Activated T-helper 1 cell treated with anti-CD3 and anti-CD28 coated beads, Interleukin-12 subunit alpha, Interleukin-12 subunit beta, Interleukin-2, Interleukin-4 antibody, amounts not matched to agents 30 ng/mL and 10 ng/mL and 1 ng/mL, durations not matched to agents 14 hours and 24 hours and 36 hours (primary cell): ENCODE measurements around the gene FCRL6. TPM values are rescaled to one million over a fixed set of nuclear protein-coding genes. Genes with fewer than 3 reads are reported as not detected.

Source experiments
- DNase-seq: peaks from one replicate; pipeline ENCODE4 v3.0.0; 2021; ENCODE audit warnings: low spot score
- H3K27ac Mint-ChIP-seq: one replicate; pipeline ENCODE4 v1.8.0; 2021; ENCODE audit warnings: mild to moderate bottlenecking, mixed read lengths
- H3K27me3 Mint-ChIP-seq: one replicate; pipeline ENCODE4 v1.8.0; 2022; ENCODE audit warnings: mild to moderate bottlenecking, moderate library complexity, mixed read lengths; ENCODE audit not compliant: insufficient read depth
- H3K36me3 Mint-ChIP-seq: one replicate; pipeline ENCODE4 v1.8.0; 2021; ENCODE audit warnings: low read depth, mixed read lengths
- H3K4me1 Mint-ChIP-seq: one replicate; pipeline ENCODE4 v1.8.0; 2021; ENCODE audit warnings: low read depth, mixed read lengths
- H3K4me3 Mint-ChIP-seq: one replicate; pipeline ENCODE4 v1.8.0; 2021; ENCODE audit warnings: mild to moderate bottlenecking, moderate library complexity, mixed read lengths
- H3K9me3 Mint-ChIP-seq: one replicate; pipeline ENCODE4 v1.8.0; 2021; ENCODE audit warnings: mixed read lengths
- intact Hi-C: fragments of 100-400 bp; cut with micrococcal nuclease; formaldehyde crosslinking; loops from one replicate; pipeline ENCODE4 v1.15.1; 2024
- total RNA-seq: library from RNA; stranded (reverse); gene quantifications from 2 replicates; pipeline ENCODE4 v1.2.3, GENCODE V29; 2022

FCRL6 gene
- total RNA-seq, 1 donor from 2014 or later: not detected

DNA sequence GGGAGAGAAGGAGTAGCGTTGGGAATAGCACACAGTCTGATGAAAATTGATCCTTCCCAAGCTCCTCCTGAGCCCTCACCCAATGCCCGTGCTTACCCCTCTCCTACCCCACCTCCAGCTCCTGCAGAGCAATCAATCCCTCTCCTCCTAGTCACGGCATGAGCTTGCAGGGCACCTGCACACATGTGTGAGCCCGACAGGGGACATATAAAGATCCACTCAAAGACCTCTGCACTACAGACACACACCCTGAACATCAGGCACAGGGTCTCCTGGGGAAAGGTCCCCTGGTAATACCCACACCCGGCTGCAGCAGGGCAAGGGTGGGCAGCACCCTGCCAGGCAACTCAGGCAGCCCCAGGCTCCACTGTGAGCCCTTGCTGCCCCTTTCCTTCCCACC is 59.9 kb downstream of the FCRL6 start:
- Mint-ChIP-seq H3K36me3 (no peaks in the 10 kb centered on the region), H3K27ac (no peak overlapping the region), H3K27me3 (peaks cover 17% of the 10 kb centered on the region), H3K4me3 (no peak overlapping the region), H3K9me3 (no peaks in the 10 kb centered on the region), H3K4me1 (peaks cover 10% of the 10 kb centered on the region)
- no peak for DNase-seq
- intact Hi-C loops: no loop called here

- intact Hi-C loops: no loop called here
- H3K4me3 Mint-ChIP-seq: no peak within 1 kb of the TSS
- H3K27me3 Mint-ChIP-seq: peaks cover 18% of the 10 kb centered on the region
- DNase-seq: no peak
- H3K4me1 Mint-ChIP-seq: peaks cover 12% of the 10 kb centered on the region
- H3K27ac Mint-ChIP-seq: no peak within 1 kb of the TSS
- H3K36me3 Mint-ChIP-seq: no peaks in the 10 kb centered on the region
- no peaks in the 10 kb centered on the region for H3K9me3 Mint-ChIP-seq
These were observed 60.4 kb downstream of the FCRL6 start, which contains the start of gene VSIG8 for GRCh38 chr1:159862557-159862956. VSIG8 (minus strand) TSS chr1:159862657; CDS start chr1:159862521, 136 bp downstream.

DNA sequence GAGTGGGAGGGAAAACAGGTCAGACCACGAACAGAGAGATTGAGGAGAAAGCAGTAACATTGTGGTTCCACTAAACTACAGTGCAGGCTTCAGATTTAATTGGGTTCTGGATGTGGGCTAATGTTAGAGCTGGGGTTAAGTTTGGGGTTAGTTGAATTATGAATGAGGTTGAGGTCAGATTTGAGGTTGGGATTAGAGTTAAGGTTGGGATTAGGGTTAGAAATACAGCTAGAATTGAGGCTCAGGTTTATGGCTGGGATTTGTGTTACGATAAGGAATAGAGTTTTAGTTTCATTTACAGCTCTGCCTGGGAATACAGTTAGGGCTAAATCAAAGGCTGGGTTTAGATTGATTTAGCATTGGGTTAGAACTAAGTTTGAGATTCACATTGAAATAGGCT is 62.1 kb downstream of the FCRL6 start:
- Mint-ChIP-seq H3K27me3 (peaks cover 23% of the 10 kb centered on the region), H3K27ac (no peak overlapping the region), H3K4me3 (no peak overlapping the region), H3K9me3 (no peaks in the 10 kb centered on the region), H3K36me3 (no peaks in the 10 kb centered on the region), H3K4me1 (peaks cover 17% of the 10 kb centered on the region)
- DNase-seq: no peak
- intact Hi-C loops: no loop called here

Other genes starting within 250 kb of the FCRL6 start
- gene APCS, start 214.5 kb upstream of the FCRL6 start, total RNA-seq: not detected in 2 replicates
- not detected in 2 replicates for gene CRP, start 87.8 kb upstream of the FCRL6 start, total RNA-seq
- 22.4 and 23.4 TPM in 2 replicates for gene DUSP23, start 21.4 kb upstream of the FCRL6 start, total RNA-seq
- gene SLAMF8, start 24.5 kb downstream of the FCRL6 start, total RNA-seq: 0.49 and 0.69 TPM in 2 replicates
- not detected in 2 replicates for gene VSIG8, start 60.3 kb downstream of the FCRL6 start, total RNA-seq
- gene CFAP45, start 97.8 kb downstream of the FCRL6 start, total RNA-seq: 0.78 and 1.7 TPM in 2 replicates
- gene TAGLN2, start 123.1 kb downstream of the FCRL6 start, total RNA-seq: 442 and 461 TPM in 2 replicates
- not detected in 2 replicates for gene IGSF9, start 143.3 kb downstream of the FCRL6 start, total RNA-seq
- not detected in 2 replicates for gene SLAMF9, start 151.9 kb downstream of the FCRL6 start, total RNA-seq
- 5.4 and 5.5 TPM in 2 replicates for gene PIGM, start 229.6 kb downstream of the FCRL6 start, total RNA-seq